ENCODE results near the gene WNK4.
"Not testable (repeated sequence)": the region's sequence is repeated elsewhere in the genome, so short reads cannot be mapped to it uniquely, and the experiment has no call there.

The WNK4 gene

GRCh38 chr17:42759982-42760651 lies 20.3 kb upstream of the WNK4 start:
- Histone ChIP-seq H3K27me3 (peaks cover 12% of the 10 kb centered on the region), H3K4me3 (ENCODE audit: low read depth, low read length) (no peak overlapping the region), H3K36me3 (no peaks in the 10 kb centered on the region), H3K4me1 (peaks cover 9% of the 10 kb centered on the region), H3K9me3 (no peaks in the 10 kb centered on the region)
- no peak for TF ChIP-seq CTCF (IDR thresholded peaks at IDR 0.05; ENCODE audit: low read depth, low read length)
- no peak for DNase-seq

- DNase-seq, result peak; percentile 51
- H3K4me3 ChIP-seq (ENCODE audit: low read depth, low read length), result peak within 1 kb of the TSS; percentile 29
- no peaks in the 10 kb centered on the region for H3K9me3 ChIP-seq
- peaks cover 12% of the 10 kb centered on the region for H3K27me3 ChIP-seq
- TF ChIP-seq CTCF (IDR thresholded peaks at IDR 0.05; ENCODE audit: low read depth, low read length), result no peak
- H3K36me3 ChIP-seq, result no peaks in the 10 kb centered on the region
- peaks cover 9% of the 10 kb centered on the region for H3K4me1 ChIP-seq
These were observed 19.5 kb upstream of the WNK4 start, which contains the start of gene RAMP2 for GRCh38 chr17:42760652-42761581. TSS of gene RAMP2 (plus strand) at chr17:42761227. CDS start at chr17:42761262, 35 bp downstream.

- TF ChIP-seq CTCF (IDR thresholded peaks at IDR 0.05; ENCODE audit: low read depth, low read length), result no peak
- DNase-seq, result no peak
- Histone ChIP-seq H3K4me3 (ENCODE audit: low read depth, low read length) (peak overlapping the region; percentile 29), H3K27me3 (peaks cover 12% of the 10 kb centered on the region), H3K36me3 (no peaks in the 10 kb centered on the region), H3K9me3 (no peaks in the 10 kb centered on the region), H3K4me1 (peaks cover 9% of the 10 kb centered on the region)
These were observed 18.8 kb upstream of the WNK4 start for GRCh38 chr17:42761638-42762037.

- DNase-seq, result no peak
- peaks cover 9% of the 10 kb centered on the region for H3K4me1 ChIP-seq
- no peak for TF ChIP-seq CTCF (IDR thresholded peaks at IDR 0.05; ENCODE audit: low read depth, low read length)
- no peak overlapping the region for H3K4me3 ChIP-seq (ENCODE audit: low read depth, low read length)
- H3K27me3 ChIP-seq, result no peaks in the 10 kb centered on the region; the same call in none of the 2 replicates
- H3K36me3 ChIP-seq, result no peaks in the 10 kb centered on the region
- H3K9me3 ChIP-seq, result no peaks in the 10 kb centered on the region
These were observed 14.3 kb upstream of the WNK4 start for GRCh38 chr17:42766124-42766523.

GRCh38 chr17:42767512-42767911 lies 12.9 kb upstream of the WNK4 start:
- no peaks in the 10 kb centered on the region for H3K36me3 ChIP-seq
- no peak for DNase-seq

GRCh38 chr17:42768006-42768405 lies 12.4 kb upstream of the WNK4 start:
- DNase-seq; H3K4me1 ChIP-seq; H3K4me3 ChIP-seq (ENCODE audit: low read depth, low read length); H3K36me3 ChIP-seq; H3K9me3 ChIP-seq; H3K27me3 ChIP-seq: not testable (repeated sequence)

More at GRCh38 chr17:42767512-42767911, 12.9 kb upstream of the WNK4 start:
- Histone ChIP-seq H3K4me3 (ENCODE audit: low read depth, low read length) (no peak overlapping the region), H3K4me1 (peaks cover 8% of the 10 kb centered on the region), H3K27me3 (no peaks in the 10 kb centered on the region; the same call in 1 of the 2 replicates), H3K9me3 (no peaks in the 10 kb centered on the region)
- TF ChIP-seq CTCF (IDR thresholded peaks at IDR 0.05; ENCODE audit: low read depth, low read length), result no peak

- H3K36me3 ChIP-seq; H3K4me3 ChIP-seq (ENCODE audit: low read depth, low read length); H3K27me3 ChIP-seq; DNase-seq; H3K4me1 ChIP-seq; H3K9me3 ChIP-seq: not testable (repeated sequence)
These were observed 10.4 kb upstream of the WNK4 start for GRCh38 chr17:42769964-42770363.

All from BE2C (cell line).